ENCODE measurements around the gene SDF2.

The SDF2 gene

GRCh38 chr17:28704219-28704858 is 42.6 kb upstream of the SDF2 start:
- Histone ChIP-seq H3K4me2 (ENCODE audit: low read depth, low read length, poor library complexity, severe bottlenecking) (no peak overlapping the region), H3K27ac (ENCODE audit: low read depth, low read length) (no peak overlapping the region), H3F3A (ENCODE audit: insufficient read depth) (no peaks in the 10 kb centered on the region; the same call in 1 of the 2 replicates), H3K27me3 (ENCODE audit: low read length) (no peaks in the 10 kb centered on the region), H3K9ac (ENCODE audit: low read length) (no peak overlapping the region), H3K4me3 (ENCODE audit: insufficient read depth, low read length, poor library complexity, severe bottlenecking) (no peak overlapping the region), H3K9me3 (ENCODE audit: insufficient read depth, low read length) (no peaks in the 10 kb centered on the region), H3K79me2 (ENCODE audit: insufficient read depth, low read length) (no peaks in the 10 kb centered on the region), H3K9me2 (replicated peaks; ENCODE audit: insufficient read depth, low read length) (no peaks in the 10 kb centered on the region), H4K20me1 (ENCODE audit: low read depth, low read length) (no peaks in the 10 kb centered on the region), H3K36me3 (ENCODE audit: low read length) (no peaks in the 10 kb centered on the region; the same call in 1 of the 2 replicates), H2AFZ (ENCODE audit: low read depth, low read length, severe bottlenecking) (no peak overlapping the region)
- TF ChIP-seq CTCF (IDR thresholded peaks at IDR 0.05; ENCODE audit: insufficient read depth, low read length, poor library complexity, severe bottlenecking) (no peak), EZH2phosphoT487 (conservative IDR thresholded peaks at IDR 0.05; ENCODE audit: low read length) (no peak)

GRCh38 chr17:28703552-28704218 is 42.0 kb upstream of the SDF2 start:
- H3K9me3 ChIP-seq (ENCODE audit: insufficient read depth, low read length), result no peaks in the 10 kb centered on the region
- H3F3A ChIP-seq (ENCODE audit: insufficient read depth), result no peaks in the 10 kb centered on the region; the same call in 1 of the 2 replicates
- H4K20me1 ChIP-seq (ENCODE audit: low read depth, low read length), result no peaks in the 10 kb centered on the region
- no peak overlapping the region for H3K27ac ChIP-seq (ENCODE audit: low read depth, low read length)
- H3K36me3 ChIP-seq (ENCODE audit: low read length), result no peaks in the 10 kb centered on the region; the same call in 1 of the 2 replicates
- H3K9me2 ChIP-seq (replicated peaks; ENCODE audit: insufficient read depth, low read length), result no peaks in the 10 kb centered on the region
- no peak overlapping the region for H2AFZ ChIP-seq (ENCODE audit: low read depth, low read length, severe bottlenecking)
- H3K27me3 ChIP-seq (ENCODE audit: low read length), result no peaks in the 10 kb centered on the region
- no peak overlapping the region for H3K9ac ChIP-seq (ENCODE audit: low read length)
- H3K4me2 ChIP-seq (ENCODE audit: low read depth, low read length, poor library complexity, severe bottlenecking), result no peak overlapping the region
- no peak overlapping the region for H3K4me3 ChIP-seq (ENCODE audit: insufficient read depth, low read length, poor library complexity, severe bottlenecking)
- no peaks in the 10 kb centered on the region for H3K79me2 ChIP-seq (ENCODE audit: insufficient read depth, low read length)
- TF ChIP-seq EZH2phosphoT487 (conservative IDR thresholded peaks at IDR 0.05; ENCODE audit: low read length), result no peak

GRCh38 chr17:28702752-28703150 is 41.0 kb upstream of the SDF2 start:
- Histone ChIP-seq H3K79me2 (ENCODE audit: insufficient read depth, low read length) (no peaks in the 10 kb centered on the region), H3K27ac (ENCODE audit: low read depth, low read length) (no peak overlapping the region), H3K4me3 (ENCODE audit: insufficient read depth, low read length, poor library complexity, severe bottlenecking) (no peak overlapping the region), H3K9me2 (replicated peaks; ENCODE audit: insufficient read depth, low read length) (no peaks in the 10 kb centered on the region), H3K9ac (ENCODE audit: low read length) (no peak overlapping the region), H2AFZ (ENCODE audit: low read depth, low read length, severe bottlenecking) (no peak overlapping the region), H3K4me2 (ENCODE audit: low read depth, low read length, poor library complexity, severe bottlenecking) (no peak overlapping the region), H3K27me3 (ENCODE audit: low read length) (no peaks in the 10 kb centered on the region), H3K36me3 (ENCODE audit: low read length) (no peaks in the 10 kb centered on the region; the same call in 1 of the 2 replicates), H3K9me3 (ENCODE audit: insufficient read depth, low read length) (no peaks in the 10 kb centered on the region), H3F3A (ENCODE audit: insufficient read depth) (no peaks in the 10 kb centered on the region; the same call in 1 of the 2 replicates), H4K20me1 (ENCODE audit: low read depth, low read length) (no peaks in the 10 kb centered on the region)
- TF ChIP-seq EZH2phosphoT487 (conservative IDR thresholded peaks at IDR 0.05; ENCODE audit: low read length), result no peak
- TF ChIP-seq CTCF (IDR thresholded peaks at IDR 0.05; ENCODE audit: insufficient read depth, low read length, poor library complexity, severe bottlenecking), result no peak

Data from SU-DHL-6 (cell line).